ENCODE results near the gene MAN1C1.

The MAN1C1 gene

DNA sequence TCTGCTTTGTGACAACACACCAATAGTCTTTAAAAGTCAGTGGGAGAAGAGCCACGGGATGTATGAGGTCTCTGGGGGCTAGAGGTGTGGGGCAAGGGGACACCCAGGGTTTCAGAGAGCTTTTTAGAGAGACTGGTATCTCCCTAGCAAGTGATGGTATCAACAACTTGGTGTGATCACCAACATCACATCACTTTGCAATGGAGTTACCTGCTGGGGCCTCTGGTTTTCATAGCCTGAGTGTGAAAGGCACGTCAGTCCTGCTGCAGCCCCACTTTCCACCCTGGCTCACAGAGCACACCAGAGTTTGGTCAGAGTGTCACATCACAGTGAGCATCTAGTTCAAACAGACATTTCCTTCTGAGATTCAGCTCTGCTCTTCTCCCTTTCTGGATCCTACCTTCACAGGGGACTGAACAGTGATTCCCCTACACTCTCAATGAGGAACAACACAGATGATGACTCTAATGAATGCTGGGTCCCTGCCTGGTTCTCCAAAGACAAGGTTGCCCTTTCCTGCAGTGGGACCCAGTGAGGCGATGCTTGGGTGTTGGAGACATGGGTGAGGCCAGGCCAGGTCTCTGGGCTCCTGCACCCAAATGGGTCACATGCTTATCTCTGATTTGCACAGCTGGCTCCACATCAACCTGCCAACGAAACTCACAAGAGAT, 2.0 kb upstream of the MAN1C1 start:
- DNase-seq, result no peak

DNA sequence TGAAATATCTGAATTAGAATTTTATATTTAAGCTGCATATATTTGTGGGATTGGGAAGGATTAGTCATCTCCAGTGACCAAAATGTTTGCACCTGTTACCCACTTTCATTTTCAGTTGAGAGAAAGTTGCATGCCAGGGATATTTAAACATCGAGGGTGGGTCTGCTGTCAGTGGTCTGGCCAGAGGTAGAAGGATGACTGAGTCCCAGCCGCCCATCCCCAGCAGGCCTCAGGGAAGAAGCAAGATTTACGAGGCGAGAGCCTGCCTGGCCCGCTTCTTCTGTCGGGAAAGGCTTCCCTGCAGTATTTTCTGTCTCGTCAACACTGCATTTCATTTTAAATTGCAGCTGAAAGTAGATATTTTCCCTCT, 1.4 kb upstream of the MAN1C1 start:
- no peak for DNase-seq

DNA sequence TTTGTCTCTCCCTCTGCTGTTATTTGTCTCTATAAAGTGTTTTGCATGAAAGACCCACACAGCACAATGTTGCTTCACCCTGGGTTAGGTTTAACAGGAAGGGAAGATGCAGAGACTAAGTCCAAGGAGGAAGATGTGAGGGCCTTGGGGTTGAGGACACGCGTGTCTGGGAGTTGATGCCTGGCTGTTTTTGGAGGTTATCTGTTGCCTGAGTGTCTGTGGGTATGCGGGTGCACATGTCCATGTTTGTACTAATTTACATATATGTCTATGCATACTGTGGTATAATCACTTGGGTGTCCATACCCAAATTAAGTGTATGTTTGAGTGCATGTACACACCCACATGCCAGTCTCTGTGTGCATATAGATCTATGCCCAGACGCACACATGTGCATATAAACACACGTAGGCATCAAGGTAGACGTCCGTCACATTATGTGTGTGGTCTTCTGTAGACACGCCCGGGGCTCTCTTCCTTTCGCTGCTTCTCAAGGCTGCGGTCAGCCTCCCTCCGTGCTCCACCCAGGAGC, 962 bp upstream of the MAN1C1 start:
- DNase-seq, result no peak

DNA sequence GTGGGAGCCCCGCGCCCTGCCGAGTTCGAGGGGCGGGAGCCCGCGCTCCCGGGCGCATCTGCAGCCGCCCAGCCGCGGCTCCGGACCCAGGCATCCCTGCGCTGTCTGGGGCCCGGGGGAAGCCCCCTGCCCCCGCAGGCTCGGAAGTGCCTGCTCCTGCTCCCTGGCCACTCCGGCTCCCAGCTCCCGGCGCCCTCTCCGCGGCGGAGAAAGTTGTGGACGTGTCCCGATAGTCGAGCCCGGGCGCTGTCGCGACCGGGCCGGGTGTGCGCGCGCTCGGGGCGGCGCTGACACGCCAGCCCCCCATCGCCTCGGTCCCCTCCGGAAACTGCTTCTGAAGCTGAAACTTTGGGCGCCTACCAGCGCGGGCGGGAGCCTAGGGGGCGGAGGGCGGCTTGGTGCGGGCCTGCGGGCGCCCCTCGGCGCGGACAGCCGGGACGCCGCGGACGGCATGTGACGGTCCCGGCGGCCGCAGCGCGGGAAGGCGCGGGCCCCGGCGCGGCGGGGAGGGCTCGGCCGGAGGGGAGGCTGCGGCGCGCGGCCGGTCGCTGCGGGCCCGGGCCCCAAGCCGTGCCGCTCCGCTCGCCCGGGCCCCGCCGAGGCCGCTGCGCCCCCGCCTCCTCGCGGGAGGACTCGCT, 515 bp downstream of the MAN1C1 start:
- DNase-seq, result peak; percentile 27

DNA sequence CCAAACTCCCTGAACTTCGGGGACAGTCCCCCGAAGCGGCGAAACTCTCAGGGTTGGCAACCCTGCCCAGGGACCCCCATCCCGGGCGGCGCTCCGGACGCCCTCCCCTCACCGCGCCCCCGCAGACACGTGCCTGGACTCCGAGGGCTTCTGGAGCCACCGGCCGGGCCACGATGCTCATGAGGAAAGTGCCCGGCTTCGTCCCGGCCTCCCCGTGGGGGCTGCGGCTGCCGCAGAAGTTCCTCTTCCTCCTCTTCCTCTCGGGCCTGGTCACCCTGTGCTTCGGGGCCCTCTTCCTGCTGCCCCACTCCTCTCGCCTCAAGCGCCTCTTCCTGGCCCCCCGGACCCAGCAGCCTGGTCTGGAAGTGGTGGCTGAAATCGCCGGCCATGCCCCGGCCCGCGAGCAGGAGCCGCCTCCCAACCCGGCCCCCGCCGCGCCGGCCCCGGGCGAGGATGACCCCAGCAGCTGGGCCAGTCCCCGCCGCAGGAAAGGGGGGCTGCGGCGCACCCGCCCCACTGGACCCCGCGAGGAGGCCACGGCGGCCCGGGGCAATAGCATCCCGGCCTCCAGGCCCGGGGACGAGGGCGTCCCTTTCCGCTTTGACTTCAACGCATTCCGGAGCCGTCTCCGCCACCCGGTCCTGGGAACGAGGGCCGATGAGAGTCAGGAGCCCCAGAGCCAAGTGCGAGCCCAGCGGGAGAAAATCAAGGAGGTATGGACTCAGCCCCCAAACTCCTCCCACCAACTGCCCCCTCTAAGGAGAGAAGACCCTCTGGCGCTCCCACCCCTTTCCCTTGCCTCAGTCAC, 1.2 kb downstream of the MAN1C1 start:
- DNase-seq, result peak; percentile 37

DNA sequence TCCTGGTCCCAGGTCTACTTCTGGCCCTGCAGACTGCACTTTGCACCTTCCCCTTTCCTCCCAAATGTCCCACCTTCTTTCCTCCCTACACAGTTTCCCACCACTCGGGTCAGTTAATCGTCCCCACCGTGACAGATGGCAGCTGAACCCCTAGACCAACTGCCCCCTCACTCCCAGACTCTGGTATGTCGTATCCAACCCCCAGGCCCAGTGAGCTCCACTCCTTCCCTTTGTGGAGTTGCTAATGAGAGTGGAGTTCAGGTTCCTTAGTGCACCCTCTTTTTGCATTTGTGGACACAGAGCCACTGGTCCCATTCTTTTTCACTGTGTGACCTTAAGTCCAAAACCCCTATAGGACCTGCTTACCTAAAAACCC, 1.8 kb downstream of the MAN1C1 start:
- DNase-seq, result no peak

DNA sequence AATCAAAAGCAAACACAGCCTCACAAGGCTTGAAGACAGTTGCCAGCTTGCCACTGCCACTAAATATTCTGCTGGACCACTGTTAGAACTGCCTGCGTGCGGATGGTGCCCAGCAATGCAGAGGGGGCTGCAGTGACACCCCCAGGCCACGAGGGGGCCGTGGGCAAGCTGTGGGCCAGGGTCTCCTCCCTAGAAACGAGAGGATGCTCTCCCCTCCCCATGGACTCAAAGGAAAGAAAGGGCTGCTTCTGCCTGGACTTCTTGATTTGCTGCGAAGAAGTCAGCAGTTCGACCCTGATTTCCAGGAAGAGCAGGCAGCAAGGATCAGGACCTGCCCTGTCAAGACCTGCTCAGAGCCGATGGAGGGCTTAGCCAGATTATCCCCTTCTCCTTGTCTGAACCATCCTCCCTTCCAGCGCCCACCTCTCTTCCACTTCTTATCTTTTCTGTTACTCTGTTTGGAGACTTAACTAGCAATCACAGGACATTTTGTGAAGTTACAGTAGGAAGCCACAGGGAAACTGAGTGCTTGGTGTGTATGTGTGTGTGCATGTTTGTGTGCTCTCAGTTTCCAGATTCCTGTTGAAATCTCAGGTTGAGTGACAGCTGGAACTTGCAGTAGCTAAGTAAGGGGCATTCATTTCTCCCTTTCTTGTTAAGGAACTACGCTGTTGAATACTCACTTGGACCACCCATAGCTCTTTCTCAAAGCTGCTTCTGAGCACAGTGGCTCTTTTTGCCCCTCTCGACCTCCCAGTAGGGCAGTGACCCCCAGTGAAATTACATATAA, 2.7 kb downstream of the MAN1C1 start:
- peak; percentile 53 for DNase-seq

DNA sequence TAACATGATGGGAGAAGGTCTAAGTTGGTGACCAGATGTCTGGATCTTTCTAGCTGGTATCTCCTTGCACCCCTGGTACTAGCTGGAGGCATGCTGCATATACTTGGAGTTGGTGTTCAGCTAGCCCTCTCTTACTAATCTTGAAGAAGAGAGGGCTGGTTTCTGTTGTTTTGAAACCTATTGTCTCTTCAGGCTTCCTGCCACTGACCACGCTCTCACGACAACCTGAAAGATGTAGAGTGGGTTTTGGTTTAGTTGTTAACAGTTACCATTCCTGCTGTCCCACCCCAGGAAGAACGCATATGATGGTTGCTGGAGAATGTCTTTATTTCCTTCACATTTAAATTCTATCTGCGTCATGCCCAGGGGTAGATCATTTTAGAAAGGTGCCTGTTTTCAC, 3.6 kb downstream of the MAN1C1 start:
- DNase-seq, result no peak

DNA sequence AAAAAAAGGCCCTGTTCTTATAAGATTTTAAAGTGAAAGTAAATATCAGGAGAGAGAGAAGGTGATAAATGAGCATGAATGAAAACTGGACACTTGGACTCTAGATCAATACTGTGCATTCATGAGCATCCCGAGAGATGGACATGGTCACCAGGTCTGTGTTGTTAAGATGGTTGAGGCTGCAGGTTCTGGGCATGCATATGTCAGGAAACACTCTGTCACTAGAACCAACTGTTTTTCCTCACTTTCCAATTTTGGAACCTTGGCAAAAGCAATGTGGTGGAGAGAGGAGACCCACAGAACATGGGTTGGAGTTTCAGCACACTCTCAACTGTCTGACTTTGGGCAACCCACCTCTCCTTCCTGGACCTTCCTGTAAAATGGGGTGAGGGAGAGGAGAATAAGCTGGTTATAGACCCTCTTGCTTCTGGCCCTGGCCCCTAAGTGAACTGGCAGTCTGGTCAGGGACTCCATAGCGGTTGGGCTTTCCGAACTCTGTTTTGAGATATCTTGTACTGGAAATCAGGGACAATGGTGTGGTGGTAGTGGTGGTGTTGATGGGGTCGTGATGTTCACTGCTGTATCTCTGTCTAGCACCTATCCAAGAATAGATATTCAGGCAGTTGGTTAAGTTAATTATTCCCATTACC, 4.2 kb downstream of the MAN1C1 start:
- no peak for DNase-seq

DNA sequence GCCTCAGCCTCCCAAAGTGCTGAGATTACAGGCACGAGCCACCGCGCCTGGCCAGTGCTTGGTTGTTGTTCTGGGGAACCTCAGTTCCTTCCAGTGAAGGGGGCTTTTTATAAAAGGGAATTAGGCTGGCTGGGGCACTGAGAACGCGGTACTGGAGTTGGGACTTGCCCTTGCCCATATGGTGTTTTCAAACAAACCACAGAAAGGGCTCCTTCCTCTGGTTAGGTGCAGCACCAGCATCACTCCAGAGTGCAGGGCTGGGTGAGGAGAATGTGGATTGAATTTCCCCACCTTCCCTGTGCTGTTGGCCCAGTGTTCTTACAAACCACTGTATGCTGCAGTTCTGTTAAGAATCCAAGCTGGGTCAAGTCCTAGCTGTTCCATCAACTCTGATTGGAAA, 5.3 kb downstream of the MAN1C1 start:
- no peak for DNase-seq

DNA sequence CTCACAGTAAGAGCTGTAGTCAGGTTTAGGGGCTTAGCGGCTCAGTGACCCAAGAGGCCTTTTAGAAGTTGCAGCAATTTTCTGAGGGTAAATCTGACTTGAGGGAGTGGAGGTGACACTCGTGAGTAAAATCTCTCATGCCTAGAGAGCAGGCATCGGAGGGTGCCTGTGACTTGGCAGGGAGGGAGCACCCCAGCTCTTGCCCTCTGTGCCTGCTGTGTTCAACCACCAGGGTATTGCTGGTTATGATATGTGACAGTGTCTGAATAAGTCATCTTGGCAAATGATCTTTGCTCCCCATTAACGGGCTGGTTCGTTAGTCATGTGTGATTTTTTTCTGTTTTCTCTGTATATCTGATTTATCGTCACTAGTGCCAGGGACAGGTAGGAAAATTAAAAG, 5.9 kb downstream of the MAN1C1 start:
- DNase-seq, result no peak

DNA sequence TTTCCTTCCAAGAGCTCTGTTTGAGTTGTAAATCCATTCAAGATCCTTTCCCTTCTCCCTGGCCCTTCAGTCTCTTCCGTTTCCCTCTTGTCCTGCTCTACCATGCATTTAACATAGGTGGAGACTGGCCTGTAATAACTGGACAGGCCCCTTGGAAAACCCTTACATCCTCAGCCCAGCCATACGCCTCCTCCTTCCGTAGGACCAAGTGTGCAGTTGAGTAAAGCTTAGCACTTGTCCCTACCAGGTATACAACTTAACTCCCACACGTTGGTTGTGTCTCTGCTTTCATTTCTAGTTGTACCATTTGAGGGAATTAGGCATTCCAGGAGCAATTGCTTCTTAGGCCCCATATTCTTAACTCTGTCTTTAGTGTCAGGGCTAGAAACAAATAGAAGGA, 6.4 kb downstream of the MAN1C1 start:
- no peak for DNase-seq

DNA sequence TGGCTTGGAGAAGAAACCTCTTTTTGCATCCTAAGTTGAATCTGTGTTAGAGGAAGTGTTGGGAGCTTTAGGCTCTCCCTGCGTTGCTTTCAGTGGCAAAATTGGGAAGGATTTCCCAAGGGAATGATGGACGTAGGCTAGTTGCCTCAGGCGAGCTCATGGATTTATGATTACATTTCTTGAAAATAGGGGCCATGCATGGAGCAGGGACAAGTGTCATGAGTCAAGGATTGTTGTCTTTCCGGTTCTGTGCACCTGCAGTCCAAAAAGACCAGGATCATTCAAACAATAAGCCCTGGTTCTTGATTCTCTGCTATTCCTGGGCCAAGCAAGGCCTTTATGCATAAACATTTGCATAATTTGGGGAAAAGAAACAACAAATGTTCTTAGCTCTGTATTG, 7.1 kb downstream of the MAN1C1 start:
- DNase-seq, result no peak

DNA sequence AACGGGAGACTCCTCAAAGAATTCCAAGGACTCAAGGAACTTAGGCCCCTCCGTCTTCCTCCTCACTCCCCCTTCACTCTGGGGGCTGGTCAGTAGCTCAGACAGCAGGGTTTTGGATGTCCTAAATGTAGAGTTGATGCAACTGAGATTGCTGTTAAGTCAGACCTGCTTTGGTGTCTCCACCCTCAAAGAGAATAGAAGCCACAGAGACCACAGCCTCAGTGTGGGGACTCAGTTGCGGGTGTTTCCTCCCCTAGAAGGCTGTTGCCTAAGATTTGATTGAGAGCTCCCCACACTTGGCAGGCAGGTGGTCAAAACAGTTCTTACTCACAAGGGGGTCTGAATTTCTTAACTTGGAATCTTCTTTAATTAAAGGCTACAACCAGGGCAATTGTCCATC, 7.6 kb downstream of the MAN1C1 start:
- peak; percentile 63 for DNase-seq

DNA sequence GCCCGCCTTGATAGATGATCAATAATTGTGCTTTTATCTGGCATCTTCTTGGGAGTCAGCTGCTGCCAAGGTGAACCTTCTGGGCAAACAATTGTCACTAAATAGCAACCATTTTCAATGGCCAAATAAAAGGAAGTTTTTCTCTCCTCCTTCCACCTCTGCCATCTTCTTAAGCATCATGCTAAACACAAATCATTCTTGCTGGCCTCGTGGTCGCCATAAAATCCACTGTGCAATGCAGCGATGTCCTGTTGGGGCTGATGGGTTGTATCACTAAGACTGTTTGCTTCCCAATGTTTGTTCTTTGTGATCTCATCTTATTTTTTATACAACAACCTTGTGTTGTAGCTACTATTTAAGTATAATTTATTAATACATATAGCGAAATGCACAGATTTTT, 8.0 kb downstream of the MAN1C1 start:
- no peak for DNase-seq

DNA sequence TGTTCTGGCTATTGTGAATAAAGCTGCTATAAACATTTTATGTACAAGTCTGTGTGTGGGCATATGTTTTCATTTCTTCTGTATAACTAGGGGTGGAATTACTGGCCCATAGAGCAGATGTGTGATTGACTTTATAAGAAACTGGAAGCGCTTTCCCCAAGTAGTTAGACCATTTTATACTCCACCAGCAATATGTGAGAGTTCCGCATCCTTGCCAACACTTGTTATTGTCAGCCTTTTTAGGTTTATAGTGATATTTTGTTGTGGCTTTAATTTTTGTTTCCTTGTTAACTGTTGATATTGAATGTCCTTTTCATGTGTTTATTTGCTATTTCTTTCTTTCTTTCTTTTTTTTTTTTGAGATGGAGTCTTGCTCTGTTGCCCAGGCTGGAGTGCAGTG, 9.4 kb downstream of the MAN1C1 start:
- no peak for DNase-seq

DNA sequence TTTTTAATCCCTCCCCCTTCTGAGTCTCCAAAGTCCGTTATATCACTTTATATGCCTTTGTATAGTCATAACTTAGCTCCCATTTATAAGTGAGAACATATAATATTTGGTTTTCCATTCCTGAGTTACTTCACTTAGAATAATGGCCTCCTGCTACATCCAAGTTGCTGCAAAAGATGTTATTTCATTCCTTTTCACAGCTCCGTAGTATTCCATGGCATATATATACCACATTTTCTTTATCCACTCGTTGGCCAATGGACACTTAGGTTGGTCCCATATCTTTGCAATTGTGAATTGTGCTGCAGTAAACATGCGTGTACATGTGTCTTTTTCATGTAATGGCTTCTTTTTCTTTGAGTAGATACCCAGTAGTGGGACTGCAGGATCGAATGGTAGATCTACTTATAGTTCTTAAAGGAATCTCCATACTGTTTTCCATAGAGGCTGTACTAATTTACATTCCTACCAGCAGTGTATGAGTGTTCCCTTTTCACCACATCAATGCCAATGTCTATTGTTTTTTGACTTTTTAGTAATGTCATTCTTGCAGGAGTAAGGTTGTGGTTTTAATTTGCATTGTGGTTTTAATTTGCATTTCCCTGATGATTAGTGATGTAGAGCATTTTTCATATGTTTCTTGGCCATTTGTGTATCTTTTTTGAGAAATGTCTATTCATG, 12.3 kb downstream of the MAN1C1 start:
- no peak for DNase-seq

DNA sequence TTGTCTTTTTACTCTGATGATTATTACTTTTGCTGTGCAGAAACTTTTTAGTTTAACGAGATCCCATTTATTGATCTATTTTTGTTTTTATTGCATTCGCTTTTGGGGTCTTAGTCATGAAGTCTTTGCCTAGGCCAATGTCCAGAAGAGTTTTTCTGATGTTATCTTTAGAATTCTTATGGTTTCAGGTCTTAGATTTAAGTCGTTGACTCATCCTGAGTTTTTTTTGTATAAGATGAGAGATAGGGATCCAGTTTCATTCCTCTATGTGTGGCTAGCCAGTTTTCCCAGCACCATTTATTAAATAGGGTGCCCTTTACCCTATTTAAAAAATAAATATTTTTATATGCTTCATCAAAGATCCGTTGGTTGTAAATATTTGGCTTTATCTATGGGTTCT, 13.2 kb downstream of the MAN1C1 start:
- no peak for DNase-seq

DNA sequence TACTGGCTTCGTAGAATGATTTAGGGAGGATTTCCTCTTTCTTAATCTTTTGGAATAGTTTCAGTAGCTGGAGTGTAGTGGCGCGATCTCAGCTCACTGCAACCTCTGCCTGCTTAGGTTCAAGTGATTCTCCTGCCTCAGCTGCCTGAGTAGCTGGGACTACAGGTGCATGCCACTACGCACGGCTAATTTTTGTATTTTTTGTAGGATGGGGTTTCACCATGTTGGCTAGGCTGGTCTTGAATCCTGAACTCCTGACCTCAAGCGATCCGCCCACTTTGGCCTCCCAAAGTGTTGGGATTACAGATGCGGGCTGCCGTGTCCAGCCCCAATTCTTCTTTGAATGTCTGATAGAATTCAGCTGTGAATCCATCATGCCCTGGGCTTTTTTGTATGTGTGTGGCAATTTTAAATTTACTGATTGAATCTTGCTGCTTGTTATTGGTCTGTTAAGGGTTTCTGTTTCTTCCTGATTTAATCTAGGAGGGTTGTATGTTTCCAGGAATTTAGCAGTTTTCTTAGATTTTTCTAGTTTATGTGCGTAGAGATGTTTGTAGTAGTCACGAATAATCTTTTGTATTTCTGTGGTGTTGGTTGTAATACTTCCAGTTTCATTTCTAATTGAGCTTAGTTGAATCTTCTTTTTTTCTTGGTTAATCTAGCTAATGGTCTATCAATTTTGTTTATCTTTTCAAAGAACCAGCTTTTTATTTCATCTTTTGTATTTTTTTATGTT, 15.3 kb downstream of the MAN1C1 start:
- DNase-seq, result peak; percentile 24

DNA sequence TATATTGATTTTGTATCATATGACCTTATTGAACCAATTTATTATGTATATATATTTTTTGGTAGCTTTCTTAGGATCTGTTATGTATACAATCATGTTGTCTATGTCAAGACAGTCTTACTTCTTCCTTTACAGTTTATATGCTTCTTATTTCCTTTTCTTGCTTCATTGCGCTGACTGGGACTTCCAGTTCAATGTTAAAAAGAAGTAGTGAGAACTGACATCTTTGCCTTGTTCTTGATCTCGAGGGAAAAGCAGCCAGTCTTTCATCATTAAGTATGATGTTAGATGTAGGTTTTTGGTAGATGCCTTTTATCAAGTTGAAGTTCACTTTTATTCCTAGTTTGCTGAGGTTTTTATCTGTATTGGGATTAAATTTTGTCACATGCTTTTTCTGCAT, 17.5 kb downstream of the MAN1C1 start:
- DNase-seq, result no peak

DNA sequence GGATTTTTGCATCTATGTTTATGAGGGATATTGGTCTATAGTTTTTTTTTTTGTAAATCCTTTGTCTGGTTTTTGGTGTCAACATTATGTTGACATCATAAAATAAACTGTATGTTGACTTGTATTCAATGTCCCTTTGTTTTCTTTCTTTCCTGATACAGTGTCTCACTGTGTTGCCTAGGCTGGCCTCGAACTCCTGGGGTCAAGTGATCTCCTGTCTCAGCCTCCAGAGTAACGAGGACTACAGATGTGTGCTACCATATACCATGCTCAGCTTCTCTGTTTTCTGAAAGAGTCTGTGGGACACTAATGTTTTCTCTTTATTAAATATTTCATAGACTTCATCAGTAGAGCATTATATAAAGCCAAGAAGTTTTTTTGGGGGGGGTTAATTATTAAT, 18.3 kb downstream of the MAN1C1 start:
- no peak for DNase-seq
